DMS 273 (cell line): ENCODE measurements around the gene TFAP2A.

ENCODE experiments used
- DNase-seq: peaks from one replicate; lab custom pipeline; 2025; ENCODE audit not compliant: unreplicated experiment; lab: John Stamatoyannopoulos, UW

The TFAP2A gene

GRCh38 chr6:10413262-10413849 is 1.5 kb downstream of the TFAP2A start:
- no peak for DNase-seq

- peak; percentile 69 for DNase-seq
These were observed 2.2 kb downstream of the TFAP2A start for GRCh38 chr6:10412461-10413261.

- DNase-seq = peak; percentile 71
These were observed 2.9 kb downstream of the TFAP2A start for GRCh38 chr6:10411971-10412460.

- DNase-seq = peak; percentile 55
These were observed 3.5 kb downstream of the TFAP2A start for GRCh38 chr6:10411131-10411970.

DNA sequence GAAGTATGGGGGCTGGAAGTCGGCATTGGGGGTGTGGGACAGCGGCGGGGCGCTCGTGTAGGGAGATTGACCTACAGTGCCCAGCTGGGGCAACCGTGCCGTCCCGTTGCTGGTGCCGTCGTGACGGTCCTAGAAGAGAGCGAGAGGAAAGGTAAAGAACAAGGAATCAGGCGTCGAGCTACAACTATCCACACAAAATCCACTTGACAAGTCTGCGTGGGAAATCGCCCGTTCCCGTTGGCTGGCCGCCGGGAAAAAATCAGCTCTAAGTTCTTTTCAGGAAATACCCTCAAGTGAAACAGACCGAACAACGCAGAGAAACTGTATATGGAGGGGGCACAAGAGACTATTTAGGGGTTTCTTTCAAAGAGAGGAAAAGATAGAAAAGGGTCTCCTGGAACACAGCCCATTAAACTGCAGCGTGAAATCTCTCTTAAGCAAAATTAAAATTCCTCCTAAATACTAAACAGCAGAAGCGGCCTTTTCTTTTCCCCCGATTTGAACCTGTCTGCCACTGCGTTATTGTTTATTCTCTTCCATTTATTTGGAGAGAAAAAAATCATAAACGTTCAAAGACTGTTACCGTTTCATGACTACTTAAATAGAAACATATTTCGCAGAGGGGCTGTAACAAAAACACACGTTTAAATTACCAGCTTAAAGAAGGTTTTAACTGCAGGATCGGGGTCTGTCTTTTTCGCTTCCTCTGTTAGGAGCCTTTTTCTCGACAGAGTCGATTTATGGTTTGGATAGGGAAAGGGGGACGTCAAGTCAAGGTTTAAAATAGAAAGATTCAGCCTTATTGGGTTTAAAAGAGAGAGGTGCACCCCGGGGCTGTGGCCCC is 4.4 kb downstream of the TFAP2A start:
- DNase-seq = no peak

- no peak for DNase-seq
These were observed 5.1 kb downstream of the TFAP2A start for GRCh38 chr6:10409731-10410206.

GRCh38 chr6:10409233-10409721 is 5.6 kb downstream of the TFAP2A start:
- DNase-seq = no peak

DNA sequence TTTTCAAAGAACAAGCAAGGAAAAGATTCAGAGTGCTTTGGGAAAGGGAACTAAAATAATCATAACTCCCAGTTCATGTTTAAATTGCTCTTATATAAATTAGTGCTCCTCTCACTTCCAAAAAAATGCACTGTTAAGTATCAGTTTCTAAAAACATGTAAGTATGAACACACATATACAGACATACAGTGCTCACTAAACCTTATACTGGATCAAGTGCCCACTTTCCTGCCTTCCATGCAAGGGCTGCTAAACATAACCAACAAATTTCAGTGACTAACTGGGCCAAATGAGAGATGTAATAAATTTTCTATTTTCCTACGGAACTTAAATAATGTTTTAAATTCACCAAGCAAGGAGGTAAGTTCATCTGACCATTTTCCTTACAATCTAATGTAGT is 6.4 kb downstream of the TFAP2A start:
- no peak for DNase-seq

DNA sequence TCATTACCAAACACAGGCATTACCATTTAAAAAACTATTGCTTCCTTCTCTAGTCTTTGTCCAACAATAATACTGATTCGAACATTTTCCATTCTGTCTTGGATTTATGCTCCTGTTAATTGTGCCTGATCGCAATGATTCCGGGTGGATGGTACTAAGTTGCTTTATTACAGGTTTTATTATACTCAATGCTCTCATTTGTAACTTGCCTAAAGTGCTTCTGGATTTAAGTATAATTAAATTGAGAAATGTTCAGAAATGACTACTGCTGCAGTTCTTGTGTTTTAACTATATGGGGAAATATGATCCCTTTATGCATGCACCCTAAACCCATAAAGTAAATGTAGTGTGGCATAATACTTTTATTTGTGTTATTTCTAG is 7.2 kb downstream of the TFAP2A start:
- DNase-seq = no peak

GRCh38 chr6:10407018-10407673 is 7.7 kb downstream of the TFAP2A start:
- DNase-seq = no peak

- no peak for DNase-seq
These were observed 8.3 kb downstream of the TFAP2A start for GRCh38 chr6:10406556-10406955.

- no peak for DNase-seq
These were observed 9.4 kb downstream of the TFAP2A start for GRCh38 chr6:10405513-10405900.

- peak; percentile 50 for DNase-seq
These were observed 9.9 kb downstream of the TFAP2A start for GRCh38 chr6:10404799-10405512.

GRCh38 chr6:10404107-10404798 is 10.6 kb downstream of the TFAP2A start:
- peak; percentile 99 for DNase-seq

DNA sequence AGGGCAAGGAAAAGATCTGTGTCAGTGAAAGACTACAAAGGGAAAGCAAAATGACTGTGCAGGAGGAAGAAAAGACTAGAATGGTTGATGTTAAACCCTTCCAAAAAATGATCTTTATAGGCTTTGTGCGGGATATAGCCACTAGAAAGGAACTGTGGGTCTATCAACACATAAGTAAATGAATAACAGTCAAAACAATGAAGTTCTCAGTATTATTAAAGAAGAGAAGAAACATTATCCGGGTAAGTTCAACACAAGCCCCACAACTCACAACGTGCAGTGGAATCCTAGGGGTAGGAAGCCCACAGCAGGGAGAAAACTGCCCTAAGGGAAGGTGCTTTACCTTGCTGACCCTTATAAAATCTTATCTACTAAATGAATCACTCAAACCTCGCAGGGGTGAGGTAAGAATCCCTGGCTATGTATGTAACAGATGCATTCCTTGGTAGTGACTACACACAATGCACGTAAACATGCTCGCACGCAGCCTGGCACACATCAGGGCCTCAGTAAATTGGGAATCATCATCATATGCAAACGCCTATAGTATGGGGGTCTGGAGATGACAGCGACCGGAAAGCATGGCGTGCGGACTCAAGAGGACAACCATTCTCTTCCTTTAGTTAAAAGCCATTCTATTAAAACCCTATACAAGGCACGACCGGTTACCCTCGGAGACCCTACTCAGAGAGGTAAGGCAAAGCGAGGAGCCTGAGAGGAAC is 11.3 kb downstream of the TFAP2A start:
- no peak for DNase-seq

GRCh38 chr6:10402648-10403311 is 12.1 kb downstream of the TFAP2A start:
- no peak for DNase-seq

DNA sequence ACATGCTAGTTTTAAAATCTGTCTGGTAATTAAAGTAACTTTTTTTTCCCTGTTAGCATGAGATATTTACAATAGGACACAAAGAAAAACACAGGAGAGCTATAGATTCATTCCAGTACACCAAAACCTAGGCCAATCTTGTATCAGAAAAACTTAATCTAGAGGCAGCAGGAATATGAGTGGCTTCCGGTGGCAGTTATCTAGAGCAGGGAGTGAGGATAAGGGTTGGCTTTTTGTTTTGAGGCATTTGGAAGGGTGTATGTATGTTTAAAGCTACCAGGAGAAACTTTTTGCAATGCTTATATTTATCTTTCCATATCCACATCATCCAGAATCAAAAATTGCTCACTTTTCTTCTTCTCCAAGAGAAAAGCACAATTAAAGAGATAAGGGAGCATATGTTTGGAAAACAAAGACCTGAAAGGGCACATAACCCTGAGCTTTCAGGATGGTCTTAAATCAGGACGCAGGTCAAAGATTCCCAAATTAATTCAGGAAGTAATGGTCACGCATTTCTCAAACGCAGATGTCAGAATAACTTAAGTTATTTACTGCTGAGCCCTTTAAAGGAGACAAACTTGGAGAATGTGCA is 13.1 kb downstream of the TFAP2A start:
- DNase-seq = no peak
